Measurements from ENCODE around the gene ANGPTL8.

Gene ANGPTL8, protein sequence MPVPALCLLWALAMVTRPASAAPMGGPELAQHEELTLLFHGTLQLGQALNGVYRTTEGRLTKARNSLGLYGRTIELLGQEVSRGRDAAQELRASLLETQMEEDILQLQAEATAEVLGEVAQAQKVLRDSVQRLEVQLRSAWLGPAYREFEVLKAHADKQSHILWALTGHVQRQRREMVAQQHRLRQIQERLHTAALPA

DNA sequence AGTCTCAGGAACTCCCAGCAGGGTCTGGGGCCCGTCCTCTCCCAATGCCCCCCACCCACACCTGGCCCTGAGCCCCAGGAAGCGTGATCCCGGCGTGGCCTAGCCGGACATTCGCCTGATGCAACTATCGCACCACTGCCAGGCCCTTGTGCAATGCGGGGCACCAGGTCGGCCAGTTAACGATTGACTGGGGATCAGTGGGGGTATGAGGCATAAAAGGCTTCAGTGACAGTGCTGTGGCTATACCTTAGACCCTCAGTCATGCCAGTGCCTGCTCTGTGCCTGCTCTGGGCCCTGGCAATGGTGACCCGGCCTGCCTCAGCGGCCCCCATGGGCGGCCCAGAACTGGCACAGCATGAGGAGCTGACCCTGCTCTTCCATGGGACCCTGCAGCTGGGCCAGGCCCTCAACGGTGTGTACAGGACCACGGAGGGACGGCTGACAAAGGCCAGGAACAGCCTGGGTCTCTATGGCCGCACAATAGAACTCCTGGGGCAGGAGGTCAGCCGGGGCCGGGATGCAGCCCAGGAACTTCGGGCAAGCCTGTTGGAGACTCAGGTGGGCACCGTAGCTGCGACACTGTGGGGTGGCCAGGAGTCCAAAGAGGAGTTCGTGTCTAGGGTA is at the start of gene ANGPTL8:
TSS of gene ANGPTL8 (plus strand) at position 243 of the 624 bp plus-strand sequence. CDS start at position 262, 19 bp downstream.
- DNase-seq (ENCODE audit: low read depth in 2 of 2), result no peak

DNA sequence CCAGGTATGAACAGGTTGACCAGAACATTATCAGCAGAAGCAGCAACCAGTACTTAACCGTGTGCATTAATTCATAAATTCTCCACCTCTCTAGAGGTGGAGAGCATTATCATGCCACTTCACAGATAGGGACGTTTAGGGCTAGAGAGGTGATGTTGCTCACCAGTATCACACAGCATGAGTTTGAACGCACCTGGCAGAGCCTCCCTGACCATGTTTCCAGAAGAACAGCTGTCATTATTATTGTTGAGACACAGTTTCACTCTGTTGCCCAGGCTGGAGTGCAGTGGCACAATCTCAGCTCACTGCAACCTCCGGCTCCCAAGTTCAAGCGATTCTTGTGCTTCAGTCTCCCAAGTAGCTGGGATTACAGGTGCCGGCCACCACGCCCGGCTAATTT is 48.9 kb upstream of the ANGPTL8 start:
- no peak for DNase-seq (ENCODE audit: low read depth in 2 of 2)

DNA sequence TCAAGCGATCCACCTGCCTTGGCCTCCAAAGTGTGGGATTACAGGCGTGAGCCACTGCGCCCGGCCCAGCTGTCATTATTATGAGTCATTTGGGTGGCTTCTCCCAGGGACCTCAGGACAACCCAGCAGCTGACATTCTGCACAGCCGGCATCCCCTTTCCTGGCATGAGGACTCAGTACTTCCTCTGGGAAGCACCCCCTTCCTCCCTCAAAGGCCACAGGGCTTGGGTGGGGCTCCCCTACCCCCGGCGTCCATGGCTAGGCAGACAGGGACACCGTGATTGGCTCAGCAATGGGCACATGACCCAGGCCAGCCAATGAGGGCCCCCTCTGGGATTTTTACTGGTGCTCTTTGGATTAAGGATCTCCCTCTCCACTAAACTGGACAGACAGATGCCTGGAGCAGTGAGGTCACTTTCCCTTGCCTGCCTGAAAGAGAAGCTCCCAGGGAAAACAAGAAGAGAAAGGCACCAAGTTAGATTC is 48.1 kb upstream of the ANGPTL8 start:
- DNase-seq (ENCODE audit: low read depth in 2 of 2), result no peak

DNA sequence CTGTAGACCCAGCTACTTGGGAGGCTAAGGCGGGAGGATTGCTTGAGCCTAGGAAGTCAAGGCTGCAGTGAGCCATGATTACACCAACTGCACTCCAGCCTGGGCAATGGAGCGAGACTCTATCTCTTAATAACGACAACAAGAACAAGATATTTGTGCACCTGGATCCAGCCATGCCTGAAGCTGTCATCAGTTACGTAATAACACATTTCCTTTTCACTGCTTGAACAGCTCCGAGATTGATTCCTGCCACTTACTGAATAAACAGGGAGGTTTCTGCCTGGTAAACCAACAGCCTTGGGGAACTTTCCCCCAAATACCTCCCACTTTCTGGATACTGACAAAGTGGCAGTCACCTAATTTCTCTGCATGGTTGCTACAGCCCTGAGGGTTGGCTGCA is 47.5 kb upstream of the ANGPTL8 start:
- no peak for DNase-seq (ENCODE audit: low read depth in 2 of 2)

DNA sequence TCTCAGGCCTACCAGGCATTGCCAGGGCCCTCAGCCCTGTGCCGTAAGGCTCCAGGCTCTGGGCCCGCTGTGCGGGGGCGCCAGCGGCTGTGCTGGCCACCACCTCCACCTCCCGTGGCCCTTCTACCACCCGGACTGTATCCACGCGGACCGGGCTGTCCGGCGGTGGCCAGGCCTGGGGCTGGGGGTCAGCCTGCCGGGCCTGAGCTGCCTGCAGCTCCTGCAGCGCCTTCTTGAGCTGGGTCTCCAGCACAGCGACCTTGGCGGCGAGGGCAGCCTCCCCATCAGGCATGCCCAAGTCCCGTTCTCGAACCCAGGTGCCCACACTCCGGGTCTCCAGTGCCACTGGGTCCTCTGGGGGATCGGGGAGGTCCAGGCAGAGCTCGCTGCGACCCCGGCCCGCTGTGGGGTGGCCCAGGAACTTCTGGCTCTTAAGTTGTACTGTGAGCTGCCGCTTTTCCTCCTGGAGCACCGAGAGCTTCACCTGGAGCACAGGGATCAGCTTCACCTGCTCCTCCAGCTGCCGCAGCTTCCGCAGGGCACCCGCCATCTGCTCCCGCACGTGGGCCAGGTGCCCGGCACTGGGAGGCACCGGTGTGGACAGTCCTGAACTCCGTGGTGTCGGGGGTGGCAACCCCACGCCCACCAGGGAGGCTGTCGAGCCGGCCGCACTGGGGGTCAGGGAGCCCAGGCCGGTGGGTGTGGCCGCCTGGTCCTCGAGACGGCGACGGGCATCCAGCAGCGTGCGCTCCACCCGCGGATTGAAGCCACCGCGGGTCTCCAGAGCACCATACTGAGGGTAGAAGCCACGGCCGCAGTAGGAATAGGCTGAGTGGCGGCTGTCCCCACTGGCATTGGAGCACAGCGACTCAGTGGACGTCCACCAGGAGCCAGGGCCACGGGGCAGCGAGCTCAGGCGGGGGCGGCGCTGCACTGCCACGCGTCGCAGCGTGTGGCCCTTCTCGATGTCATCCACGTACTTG is 46.2 kb upstream of the ANGPTL8 start:
- no peak for DNase-seq (ENCODE audit: low read depth in 2 of 2)

DNA sequence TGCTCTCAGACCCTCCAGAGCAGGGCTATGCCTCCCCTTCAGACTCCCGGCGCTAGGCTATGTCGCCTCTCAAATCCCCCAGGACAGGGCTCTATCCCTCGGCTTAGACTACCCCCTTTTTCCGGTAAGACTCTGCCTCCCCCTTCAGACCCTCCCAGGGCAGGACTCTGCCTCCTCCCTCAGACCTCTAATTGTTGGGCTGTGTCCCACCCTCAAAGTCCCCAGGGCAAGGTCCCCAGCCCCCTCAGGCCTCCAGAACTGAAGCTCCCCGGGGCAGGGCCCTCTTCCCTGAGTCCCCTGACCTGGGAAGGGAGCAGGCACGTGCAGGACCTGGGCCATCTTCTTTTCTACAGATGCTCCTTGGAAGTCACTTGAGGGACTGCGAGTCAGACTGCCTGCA is 45.2 kb upstream of the ANGPTL8 start:
- DNase-seq (ENCODE audit: low read depth in 2 of 2), result no peak

DNA sequence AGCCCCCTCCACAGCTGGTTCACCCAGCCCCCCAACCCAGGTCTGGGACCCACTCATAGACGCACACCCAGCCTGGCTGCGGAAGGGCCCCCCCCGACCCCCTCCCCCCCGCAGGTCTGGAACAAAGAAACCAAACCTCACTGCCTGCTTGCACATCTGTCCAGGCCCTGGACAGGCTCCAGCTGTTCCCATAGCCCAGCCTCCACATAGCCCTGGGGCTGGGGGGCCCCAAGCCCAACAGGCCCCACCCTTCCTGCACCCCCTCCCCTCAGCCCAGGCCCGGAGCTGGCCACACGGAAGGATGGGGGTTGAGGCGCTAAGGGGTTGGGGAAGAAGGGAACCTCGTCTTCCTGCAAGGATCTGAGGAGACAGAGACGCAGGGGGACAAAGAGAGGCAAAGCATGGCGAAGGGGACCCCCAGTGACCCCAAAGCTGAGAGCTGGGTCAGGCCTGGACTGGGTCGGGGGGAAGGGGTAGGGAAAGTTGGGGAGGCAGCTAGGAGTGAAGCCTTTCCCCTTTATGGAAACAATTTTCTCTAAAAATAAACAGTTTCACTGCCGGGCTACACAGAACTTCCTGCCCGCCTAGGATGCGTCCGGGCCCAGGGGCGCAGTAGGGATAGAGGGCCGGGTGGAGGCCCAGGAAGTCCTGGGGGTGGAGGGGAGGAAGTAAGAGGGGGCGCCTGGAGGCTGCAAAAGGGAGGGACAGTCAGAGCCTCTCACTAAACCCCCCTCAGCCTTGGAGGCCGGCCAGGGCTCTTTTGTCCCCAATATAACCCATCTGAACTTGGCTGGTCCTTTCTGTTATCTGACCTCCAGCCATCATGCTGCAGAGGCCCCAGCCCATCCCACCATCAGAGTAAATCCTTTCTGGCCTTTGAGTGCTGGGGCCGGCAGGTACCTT is 44.5 kb upstream of the ANGPTL8 start:
- no peak for DNase-seq (ENCODE audit: low read depth in 2 of 2)

DNA sequence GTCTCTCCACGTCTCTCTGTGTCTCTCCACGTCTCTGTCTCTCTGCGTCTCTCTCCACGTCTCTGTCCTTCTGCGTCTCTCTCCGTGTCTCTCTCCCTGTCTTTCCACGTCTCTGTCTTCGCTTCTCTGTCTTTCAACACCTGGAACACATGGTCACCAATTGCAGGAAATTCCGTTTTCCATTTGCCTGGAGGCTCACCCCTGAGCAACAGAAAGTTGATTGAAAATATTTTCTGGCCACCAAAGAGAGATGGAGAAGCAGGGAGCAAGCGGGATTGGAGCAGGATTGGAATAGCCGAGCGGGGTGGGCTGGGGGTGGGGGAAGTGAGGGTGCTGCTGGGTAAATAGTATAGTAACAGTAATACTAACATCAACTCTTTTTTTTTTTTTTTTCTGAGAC is 43.7 kb upstream of the ANGPTL8 start:
- DNase-seq (ENCODE audit: low read depth in 2 of 2), result no peak

DNA sequence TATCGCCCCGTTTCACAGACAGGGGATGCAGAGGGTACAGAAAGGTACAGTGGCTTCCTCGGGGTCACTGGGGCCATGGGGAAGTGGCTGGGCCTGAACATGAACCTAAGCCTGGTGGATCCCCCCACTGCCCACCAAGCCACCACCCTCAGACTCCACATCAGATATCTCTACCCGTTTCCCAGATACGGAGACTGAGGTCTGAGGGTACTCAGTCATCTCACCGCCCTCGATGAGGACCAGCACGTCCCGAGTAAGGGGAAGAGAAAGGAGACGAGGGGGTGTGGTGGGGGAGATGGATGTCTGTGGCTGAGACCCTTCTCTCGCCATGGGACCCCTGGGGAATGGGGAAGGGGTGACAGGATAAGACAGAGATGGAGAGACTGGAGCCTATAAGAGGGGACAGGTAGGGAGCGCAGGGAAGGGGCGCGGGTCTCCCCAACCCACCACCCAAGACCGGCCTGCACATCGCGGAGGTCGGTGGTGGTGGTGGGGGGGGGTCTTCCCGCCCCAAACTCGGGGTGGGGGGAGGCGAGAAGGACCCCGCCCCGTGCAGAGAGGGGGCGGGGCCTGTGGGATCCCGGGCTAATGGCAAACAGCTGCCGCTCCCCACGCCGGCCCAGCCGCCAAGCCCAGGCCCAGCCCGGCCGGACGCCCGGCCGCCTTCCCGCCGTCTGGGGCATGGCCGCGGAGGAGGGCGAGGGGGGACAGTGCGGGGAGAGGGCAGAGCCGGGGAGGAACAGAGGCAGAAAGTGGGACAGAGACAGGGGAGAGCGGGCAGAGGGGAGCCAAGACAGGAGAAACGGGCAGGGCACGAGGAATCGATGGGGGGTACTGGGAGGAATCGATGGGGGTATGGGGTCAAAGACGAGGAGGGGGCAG is 42.8 kb upstream of the ANGPTL8 start:
- no peak for DNase-seq (ENCODE audit: low read depth in 2 of 2)

DNA sequence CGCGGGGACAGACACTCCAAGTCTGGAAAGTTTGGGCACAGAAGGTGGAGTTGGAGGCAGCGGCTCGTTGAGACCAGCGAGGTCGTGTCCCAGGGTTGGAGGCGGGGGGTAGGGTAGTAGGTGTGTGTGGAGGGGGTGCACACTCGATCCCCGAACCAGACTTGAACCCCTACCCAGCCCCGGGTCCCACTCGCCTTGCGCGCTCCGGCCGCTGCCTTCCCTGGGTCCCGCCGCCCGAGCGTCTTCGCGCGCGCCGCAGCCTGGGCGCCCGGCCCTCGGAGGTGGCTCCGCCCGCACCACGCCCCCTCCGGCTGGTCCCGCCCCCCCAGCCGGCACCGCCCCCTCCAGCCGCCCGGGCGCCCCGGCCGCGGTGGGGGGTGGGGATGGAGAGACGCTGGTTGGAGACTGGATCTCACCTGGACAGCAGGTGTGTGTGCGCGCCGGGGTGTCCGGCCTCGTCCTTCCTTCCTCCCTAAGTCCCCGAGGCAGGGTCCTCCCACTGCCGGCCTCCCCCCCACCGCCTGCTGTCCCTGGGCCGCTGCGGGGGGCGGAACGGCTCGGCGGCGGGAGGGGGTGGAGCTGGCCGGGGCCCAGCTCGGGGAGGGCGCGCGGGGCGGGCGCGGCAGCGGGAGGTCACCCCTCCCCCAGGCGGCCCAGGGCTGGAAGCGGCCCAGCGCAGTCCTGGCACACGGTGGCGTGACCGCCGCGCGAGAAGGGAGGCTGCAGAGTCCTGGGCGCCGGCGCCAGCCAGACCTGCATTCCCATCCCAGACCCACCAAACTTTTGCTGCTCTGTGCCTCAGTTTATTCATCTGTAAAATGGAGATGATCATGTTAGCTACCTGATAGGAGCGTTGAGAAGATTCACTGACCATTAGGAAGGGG is 41.9 kb upstream of the ANGPTL8 start, which contains the start of gene KANK2:
TSS of gene KANK2 (minus strand) at position 255 of the 884 bp plus-strand sequence. CDS start 3,034 bp downstream, outside the sequence.
- peak; percentile 57 to 75 for DNase-seq (ENCODE audit: low read depth in 2 of 2)

DNA sequence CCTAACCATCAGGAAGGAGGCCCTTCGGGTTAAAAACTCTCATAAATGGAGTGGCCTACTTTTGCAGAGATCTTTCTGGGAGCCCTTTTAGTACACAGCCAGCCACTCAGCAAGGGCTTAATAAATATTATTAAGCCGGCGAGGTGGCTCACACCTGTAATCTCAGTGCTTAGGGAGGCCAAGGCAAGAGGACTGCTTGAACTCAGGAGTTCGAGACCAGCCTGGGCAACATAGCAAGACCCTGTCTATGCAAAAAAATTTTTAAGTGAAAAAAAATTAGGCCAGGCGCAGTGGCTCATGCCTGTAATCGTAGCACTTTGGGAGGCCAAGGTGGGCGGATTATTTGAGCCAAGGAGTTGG is 41.3 kb upstream of the ANGPTL8 start:
- no peak for DNase-seq (ENCODE audit: low read depth in 2 of 2)

DNA sequence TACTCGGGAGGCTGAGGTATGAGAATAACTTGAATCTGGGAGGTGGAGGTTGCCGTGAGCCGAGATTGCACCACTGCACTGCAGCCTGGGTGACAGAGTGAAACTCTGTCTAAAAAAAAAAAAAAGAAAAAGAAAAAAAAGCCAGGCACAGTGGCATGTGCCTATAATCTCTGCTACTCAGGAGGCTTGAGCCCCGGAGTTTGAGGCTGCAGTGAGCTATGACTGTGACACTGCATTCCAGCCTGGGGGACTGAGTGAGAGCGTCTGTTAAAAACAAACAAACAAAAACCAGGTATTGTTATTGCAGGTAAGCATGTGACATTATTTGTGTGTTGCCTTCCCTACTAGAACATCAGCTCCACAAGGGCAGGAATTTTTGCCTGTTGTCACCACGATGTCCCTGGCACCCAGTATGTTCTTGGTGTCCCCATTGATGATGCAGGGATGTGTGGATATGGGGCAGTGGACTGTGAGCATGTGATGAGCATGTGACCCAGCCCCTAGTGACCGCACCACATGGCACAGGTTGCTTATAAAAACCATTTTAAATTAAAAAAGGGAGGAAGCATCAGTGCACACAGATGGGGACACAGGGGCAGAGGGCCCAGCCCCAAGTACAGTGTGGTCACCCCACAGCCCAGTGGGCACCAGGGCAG is 40.5 kb upstream of the ANGPTL8 start:
- no peak for DNase-seq (ENCODE audit: low read depth in 2 of 2)

DNA sequence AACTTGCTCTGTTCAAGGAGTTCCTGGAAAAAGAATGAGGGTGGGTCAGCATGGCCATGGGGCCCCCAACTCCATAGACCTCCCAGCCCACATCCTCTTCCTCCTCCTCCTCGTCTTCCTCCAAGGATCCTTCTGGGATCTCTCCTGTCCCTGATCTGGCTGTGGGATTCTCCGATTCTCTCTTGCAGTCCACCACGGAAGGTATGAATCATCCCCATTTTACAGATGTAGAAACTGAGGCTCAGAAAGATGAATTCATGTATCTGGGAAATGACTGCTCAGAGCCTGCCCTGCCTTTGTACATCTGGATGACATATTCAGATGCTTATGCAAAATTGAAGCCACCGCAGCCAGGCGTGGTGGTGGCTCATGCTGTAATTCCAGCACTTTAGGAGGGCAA is 39.9 kb upstream of the ANGPTL8 start:
- no peak for DNase-seq (ENCODE audit: low read depth in 2 of 2)

DNA sequence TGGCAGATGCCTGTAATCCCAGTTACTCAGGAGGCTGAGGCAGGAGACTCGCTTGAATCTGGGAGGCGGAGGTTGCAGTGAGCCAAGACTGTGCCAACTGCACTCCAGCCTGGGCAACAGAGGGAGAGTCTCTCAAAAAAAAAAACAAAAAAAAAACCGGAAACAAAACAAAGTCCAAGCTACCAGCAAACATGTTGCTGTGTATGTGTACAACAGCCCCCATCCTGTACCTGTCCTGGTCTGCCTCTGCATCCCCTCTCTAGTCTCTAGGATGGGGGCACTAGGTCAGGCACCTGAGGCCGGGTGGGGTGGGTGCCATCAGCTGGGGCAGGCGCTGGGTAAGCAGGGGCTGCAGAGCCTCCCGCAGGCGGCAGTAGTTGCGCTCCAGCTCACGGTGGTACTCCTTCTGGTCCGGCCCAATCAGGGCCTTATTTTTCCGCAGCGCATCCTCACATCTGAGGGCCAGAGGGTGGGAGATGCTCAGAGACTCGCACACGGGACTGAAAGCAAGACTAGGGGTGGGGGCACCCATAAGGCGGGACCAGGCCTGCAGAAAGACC is 39.3 kb upstream of the ANGPTL8 start:
- DNase-seq (ENCODE audit: low read depth in 2 of 2), result no peak

DNA sequence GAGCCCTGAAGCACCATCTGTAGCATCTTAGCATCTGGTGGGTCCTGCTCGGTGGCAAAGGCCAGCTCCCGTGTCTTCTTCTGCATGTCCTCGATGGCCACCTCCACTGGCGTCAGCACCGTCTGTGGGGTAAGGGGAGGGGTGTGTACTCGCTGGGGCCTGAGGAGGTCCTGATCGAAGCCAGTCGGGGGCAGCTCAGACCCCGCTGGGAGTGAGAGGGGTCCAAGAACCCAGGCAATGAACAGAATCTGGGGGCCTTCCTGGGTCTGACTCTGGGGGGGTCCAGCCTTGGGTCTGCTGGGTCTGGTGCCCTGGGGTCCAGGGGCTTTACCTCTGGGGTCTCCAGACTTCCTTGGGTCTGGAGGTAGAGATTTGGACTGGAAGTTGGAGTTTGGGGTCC is 38.5 kb upstream of the ANGPTL8 start:
- DNase-seq (ENCODE audit: low read depth in 2 of 2), result no peak

DNA sequence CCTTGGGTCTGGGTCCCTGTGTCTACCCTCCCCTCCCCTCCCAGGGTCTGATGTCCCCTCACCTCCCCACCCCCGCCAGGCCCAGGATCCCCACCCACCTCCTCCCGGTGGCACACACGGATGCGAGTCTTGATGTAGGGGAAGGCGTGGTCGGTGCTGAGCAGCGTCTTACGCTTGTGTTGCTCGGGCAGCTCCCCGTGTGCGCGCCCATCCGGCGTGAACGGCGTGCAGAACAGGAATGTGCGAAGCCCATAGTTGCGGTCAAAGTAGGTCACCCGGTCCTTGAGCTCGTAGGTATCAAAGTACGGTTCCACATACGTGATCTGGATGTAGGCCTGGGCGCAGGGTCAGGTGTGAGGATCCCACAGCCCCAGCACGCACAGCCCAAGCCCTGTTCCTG is 37.6 kb upstream of the ANGPTL8 start:
- no peak for DNase-seq (ENCODE audit: low read depth in 2 of 2)

DNA sequence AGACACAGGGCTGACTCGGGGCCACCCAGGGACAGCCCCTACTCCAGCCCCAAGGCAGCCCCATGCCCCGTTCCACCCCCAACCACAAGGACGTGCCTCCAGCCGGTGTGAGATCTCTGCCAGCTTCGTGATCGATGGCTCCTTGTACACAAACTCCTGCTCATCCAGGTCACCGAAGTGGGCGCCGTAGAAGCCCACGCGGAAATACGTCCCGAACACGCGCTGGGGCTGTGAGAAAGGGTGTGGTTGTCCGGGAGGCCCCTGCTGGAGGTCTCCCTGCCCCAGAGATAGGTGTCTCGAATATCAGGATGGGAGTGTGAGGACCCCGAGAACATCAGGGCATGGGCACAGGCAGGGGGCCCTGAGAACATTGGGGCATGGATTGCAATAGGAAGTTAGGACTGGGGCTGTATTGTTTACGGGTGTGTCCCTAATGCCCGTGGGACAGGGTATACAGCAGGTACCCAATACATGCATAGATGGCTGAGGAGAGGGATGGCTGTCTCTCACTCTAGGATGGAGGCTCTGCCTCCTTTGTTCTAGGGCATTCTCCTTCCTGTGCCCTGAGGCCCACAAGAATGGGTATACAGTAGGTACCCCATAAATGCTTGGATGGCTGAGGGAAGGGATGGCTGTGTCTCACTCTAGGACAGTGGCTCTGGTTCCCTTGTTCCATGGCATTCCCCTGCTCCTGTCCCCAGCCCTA is 36.8 kb upstream of the ANGPTL8 start:
- no peak for DNase-seq (ENCODE audit: low read depth in 2 of 2)

All from stimulated activated CD4-positive, alpha-beta T cell treated with anti-CD3 and anti-CD28 coated beads, Interleukin-1b, Interleukin-23, amount 100 ng/mL, for 4 hours (primary cell).